ENCODE data around the gene GTF2H1.

Gene GTF2H1

GRCh38 chr11:18329196-18329870, 7.0 kb downstream of the GTF2H1 start:
- no peak for DNase-seq (ENCODE audit: low read depth)
- no peak for TF ChIP-seq CTCF (conservative IDR thresholded peaks at IDR 0.05; ENCODE audit: low read length)
- no peak overlapping the region for H3K4me3 ChIP-seq (ENCODE audit: low read length)

DNA sequence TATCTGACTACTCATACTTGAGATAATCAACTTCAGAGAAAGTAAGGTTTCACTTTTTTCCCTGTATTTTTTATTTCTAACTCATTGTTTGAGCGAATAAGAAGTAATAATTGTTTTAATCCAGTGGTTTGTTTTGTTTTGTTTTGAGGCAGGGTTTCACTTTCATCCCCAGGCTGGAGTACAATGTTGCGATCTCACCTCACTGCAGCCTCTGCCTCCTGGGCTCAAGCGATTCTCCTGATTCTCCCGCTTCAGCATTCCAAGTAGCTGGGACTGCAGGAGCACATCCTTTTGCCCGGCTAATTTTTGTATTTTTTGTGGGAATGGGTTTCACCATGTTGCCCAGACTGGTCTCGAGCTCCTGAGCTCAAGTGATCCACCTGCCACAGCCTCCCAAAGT, 8.6 kb downstream of the GTF2H1 start:
- no peak for DNase-seq (ENCODE audit: low read depth)
- H3K4me3 ChIP-seq (ENCODE audit: low read length): no peak overlapping the region
- TF ChIP-seq CTCF (conservative IDR thresholded peaks at IDR 0.05; ENCODE audit: low read length): no peak

- H3K4me3 ChIP-seq (ENCODE audit: low read length): no peak overlapping the region
- TF ChIP-seq CTCF (conservative IDR thresholded peaks at IDR 0.05; ENCODE audit: low read length): no peak
- no peak for DNase-seq (ENCODE audit: low read depth)
Measured at GRCh38 chr11:18332302-18332701, 9.9 kb downstream of the GTF2H1 start.

DNA sequence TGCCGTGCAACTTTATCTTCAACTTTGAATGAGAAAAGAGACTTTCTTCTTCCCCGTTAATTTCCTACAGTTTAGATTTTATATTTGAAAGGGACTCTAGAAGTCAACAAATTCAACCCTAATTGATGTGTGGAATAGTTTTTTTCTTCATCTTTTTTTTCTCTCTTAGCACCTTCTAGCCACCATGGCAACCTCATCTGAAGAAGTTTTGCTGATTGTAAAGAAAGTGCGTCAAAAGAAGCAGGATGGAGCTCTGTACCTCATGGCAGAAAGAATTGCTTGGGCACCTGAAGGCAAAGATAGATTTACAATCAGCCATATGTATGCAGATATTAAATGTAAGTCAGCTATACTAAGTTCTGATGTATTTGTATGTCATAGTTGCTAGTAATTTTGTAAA, 10.5 kb downstream of the GTF2H1 start:
- no peak overlapping the region for H3K4me3 ChIP-seq (ENCODE audit: low read length)
- TF ChIP-seq CTCF (conservative IDR thresholded peaks at IDR 0.05; ENCODE audit: low read length): no peak
- DNase-seq (ENCODE audit: low read depth): no peak

GRCh38 chr11:18347471-18348125, 25.2 kb downstream of the GTF2H1 start:
- DNase-seq (ENCODE audit: low read depth): peak; percentile 76
- H3K4me3 ChIP-seq (ENCODE audit: low read length): peak overlapping the region; percentile 18; the same call in 1 of the 2 replicates
- no peak for TF ChIP-seq CTCF (conservative IDR thresholded peaks at IDR 0.05; ENCODE audit: low read length)

- no peak for TF ChIP-seq CTCF (conservative IDR thresholded peaks at IDR 0.05; ENCODE audit: low read length)
- peak; percentile 34 for DNase-seq (ENCODE audit: low read depth)
- no peak overlapping the region for H3K4me3 ChIP-seq (ENCODE audit: low read length)
Measured at GRCh38 chr11:18352581-18352980, 30.2 kb downstream of the GTF2H1 start.

GRCh38 chr11:18358646-18359045, 36.3 kb downstream of the GTF2H1 start:
- DNase-seq (ENCODE audit: low read depth): no peak
- TF ChIP-seq CTCF (conservative IDR thresholded peaks at IDR 0.05; ENCODE audit: low read length): no peak
- H3K4me3 ChIP-seq (ENCODE audit: low read length): no peak overlapping the region
